Measurements from ENCODE around the gene EVL.

The EVL gene

GRCh38 chr14:100114109-100114765 is 49.0 kb downstream of the EVL start:
- DNase-seq = no peak

- no peak for DNase-seq
These were observed 50.0 kb downstream of the EVL start for GRCh38 chr14:100115236-100115635.

- no peak for DNase-seq
These were observed 50.5 kb downstream of the EVL start for GRCh38 chr14:100115726-100116125.

GRCh38 chr14:100116134-100116533 is 50.9 kb downstream of the EVL start:
- DNase-seq = no peak

GRCh38 chr14:100117026-100117425 is 51.8 kb downstream of the EVL start:
- no peak for DNase-seq

GRCh38 chr14:100117633-100118395 is 52.6 kb downstream of the EVL start:
- no peak for DNase-seq

- no peak for DNase-seq
These were observed 53.3 kb downstream of the EVL start for GRCh38 chr14:100118396-100119011.

GRCh38 chr14:100119251-100119650 is 54.0 kb downstream of the EVL start:
- DNase-seq = no peak

GRCh38 chr14:100120522-100121269 is 55.5 kb downstream of the EVL start:
- no peak for DNase-seq

- DNase-seq = no peak
These were observed 56.6 kb downstream of the EVL start for GRCh38 chr14:100121643-100122480.

- DNase-seq = no peak
These were observed 57.4 kb downstream of the EVL start for GRCh38 chr14:100122481-100123223.

- DNase-seq = no peak
These were observed 58.4 kb downstream of the EVL start for GRCh38 chr14:100123618-100124017.

- DNase-seq = no peak
These were observed 59.4 kb downstream of the EVL start for GRCh38 chr14:100124551-100125088.

- DNase-seq = no peak
These were observed 61.2 kb downstream of the EVL start for GRCh38 chr14:100126401-100126800.

- DNase-seq = no peak
These were observed 62.7 kb downstream of the EVL start for GRCh38 chr14:100127853-100128455.

GRCh38 chr14:100128688-100129087 is 63.5 kb downstream of the EVL start:
- no peak for DNase-seq

GRCh38 chr14:100129161-100129589 is 64.0 kb downstream of the EVL start:
- DNase-seq = no peak

GRCh38 chr14:100130521-100130920 is 65.3 kb downstream of the EVL start:
- no peak for DNase-seq

- no peak for DNase-seq
These were observed 66.0 kb downstream of the EVL start for GRCh38 chr14:100131181-100131580.

- DNase-seq = no peak
These were observed 67.1 kb downstream of the EVL start for GRCh38 chr14:100132161-100132902.
